PC-9 (cell line): ENCODE measurements around the gene ANXA9. TPM values are rescaled to one million over a fixed set of nuclear protein-coding genes. Genes with fewer than 3 reads are reported as not detected.

Experiments used
- BruUV-seq: library from RNA; stranded (reverse); fragments of 400-500 nt; replicated peaks from 2 replicates; lab custom pipeline; 2021; lab: Mats Ljungman, UMichigan
- CTCF ChIA-PET: fragments of 300-600 bp; sonication (Branson Sonifier 250); formaldehyde crosslinking; loops from one replicate; lab custom pipeline; 2022; ENCODE audit warnings: antibody characterized with exemption; lab: Charles Lee
- POLR2A ChIA-PET: fragments of 300-600 bp; sonication (Branson Sonifier 250); formaldehyde crosslinking; loops from one replicate; lab custom pipeline; 2022; ENCODE audit warnings: antibody characterized with exemption; ENCODE audit not compliant: unreplicated experiment; lab: Charles Lee
- DNase-seq, 2 experiments: peaks; one replicate each; pipeline versions ENCODE4 v3.0.0 to v3.0.0-alpha.2; 2015 to 2022; ENCODE audit warnings: mixed read lengths in 1 of 2
- H2AFZ ChIP-seq: fragments of 200-600 bp; sonication (generic); 2 replicates; pipeline ENCODE4 v1.8.1; 2017; ENCODE audit warnings: antibody characterized with exemption
- H3F3A ChIP-seq: fragments of 200-600 bp; sonication (generic); 2 replicates; pipeline ENCODE4 v1.8.1; 2017; ENCODE audit warnings: antibody characterized with exemption, mild to moderate bottlenecking, low read depth; ENCODE audit not compliant: insufficient read depth
- H3K27ac ChIP-seq: fragments of 200-600 bp; sonication (generic); 2 replicates; pipeline ENCODE4 v1.6.1; 2016; ENCODE audit warnings: mixed run types
- H3K27me3 ChIP-seq: fragments of 200-600 bp; sonication (generic); 2 replicates; pipeline ENCODE4 v1.6.1; 2016; ENCODE audit warnings: low read depth, mixed run types; ENCODE audit not compliant: insufficient read depth
- H3K36me3 ChIP-seq: fragments of 200-600 bp; sonication (generic); 2 replicates; pipeline ENCODE4 v1.6.1; 2016; ENCODE audit warnings: low read depth, mixed run types
- H3K4me1 ChIP-seq: fragments of 200-600 bp; sonication (generic); replicated peaks from 2 replicates; pipeline ENCODE4 v1.6.1; 2016; ENCODE audit warnings: mixed run types; ENCODE audit not compliant: insufficient read depth
- H3K4me2 ChIP-seq: fragments of 200-600 bp; sonication (generic); 2 replicates; pipeline ENCODE4 v1.6.1; 2017; ENCODE audit warnings: mixed run types
- H3K4me3 ChIP-seq: fragments of 200-600 bp; sonication (generic); 2 replicates; pipeline ENCODE4 v1.6.1; 2016; ENCODE audit warnings: mixed run types
- H3K79me2 ChIP-seq: fragments of 200-600 bp; sonication (generic); 2 replicates; pipeline ENCODE4 v1.6.1; 2017; ENCODE audit warnings: low read depth, mixed run types
- H3K9me2 ChIP-seq: fragments of 200-600 bp; sonication (generic); 2 replicates; pipeline ENCODE4 v1.8.1; 2017; ENCODE audit warnings: mild to moderate bottlenecking; ENCODE audit not compliant: insufficient read depth
- H3K9me3 ChIP-seq: fragments of 200-600 bp; sonication (generic); 2 replicates; pipeline ENCODE4 v1.8.1; 2016; ENCODE audit warnings: low read depth; ENCODE audit not compliant: insufficient read depth
- H4K20me1 ChIP-seq: fragments of 200-600 bp; sonication (generic); 2 replicates; pipeline ENCODE4 v1.8.1; 2017; ENCODE audit not compliant: insufficient read depth
- EZH2 ChIP-seq: fragments of 200-600 bp; sonication (generic); IDR thresholded peaks from 2 replicates; pipeline ENCODE4 v1.8.0; 2017; ENCODE audit warnings: antibody characterized with exemption, low read depth
- intact Hi-C: fragments of 100-400 bp; cut with micrococcal nuclease; formaldehyde crosslinking; loops from one replicate; pipeline ENCODE4 v1.10.0; 2022; ENCODE audit not compliant: unreplicated experiment
- total RNA-seq: library from RNA; stranded (reverse); gene quantifications from 2 replicates; pipeline ENCODE4 v1.2.3, GENCODE V29; 2021
- TF ChIP-seq, protein P1 (sequence below): fragments of 200-600 bp; sonication (generic); conservative IDR thresholded peaks from 2 replicates; pipeline ENCODE4 v1.6.1; 2017; ENCODE audit warnings: mixed run types, antibody characterized with exemption, mild to moderate bottlenecking, moderate library complexity

Gene ANXA9
- total RNA-seq, 1 experiment from 2014 or later = 10.6 TPM

GRCh38 chr1:151002051-151002450, 20.0 kb downstream of the ANXA9 start:
- CTCF ChIA-PET = interaction anchor here (0.6 kb wide), 1 partner anchor 28 kb away, joined by 5 read pairs; the partner anchor contains the start of gene CERS2
- POLR2A ChIA-PET = interaction anchor here (0.7 kb wide), 1 partner anchor 743 kb away, joined by 4 read pairs; no protein-coding TSS in a partner anchor
- no peaks in the 10 kb centered on the region for H3K9me2 ChIP-seq
- TF ChIP-seq, protein P1, sequence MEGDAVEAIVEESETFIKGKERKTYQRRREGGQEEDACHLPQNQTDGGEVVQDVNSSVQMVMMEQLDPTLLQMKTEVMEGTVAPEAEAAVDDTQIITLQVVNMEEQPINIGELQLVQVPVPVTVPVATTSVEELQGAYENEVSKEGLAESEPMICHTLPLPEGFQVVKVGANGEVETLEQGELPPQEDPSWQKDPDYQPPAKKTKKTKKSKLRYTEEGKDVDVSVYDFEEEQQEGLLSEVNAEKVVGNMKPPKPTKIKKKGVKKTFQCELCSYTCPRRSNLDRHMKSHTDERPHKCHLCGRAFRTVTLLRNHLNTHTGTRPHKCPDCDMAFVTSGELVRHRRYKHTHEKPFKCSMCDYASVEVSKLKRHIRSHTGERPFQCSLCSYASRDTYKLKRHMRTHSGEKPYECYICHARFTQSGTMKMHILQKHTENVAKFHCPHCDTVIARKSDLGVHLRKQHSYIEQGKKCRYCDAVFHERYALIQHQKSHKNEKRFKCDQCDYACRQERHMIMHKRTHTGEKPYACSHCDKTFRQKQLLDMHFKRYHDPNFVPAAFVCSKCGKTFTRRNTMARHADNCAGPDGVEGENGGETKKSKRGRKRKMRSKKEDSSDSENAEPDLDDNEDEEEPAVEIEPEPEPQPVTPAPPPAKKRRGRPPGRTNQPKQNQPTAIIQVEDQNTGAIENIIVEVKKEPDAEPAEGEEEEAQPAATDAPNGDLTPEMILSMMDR = no peak
- no peak for TF ChIP-seq EZH2
- H3K4me1 ChIP-seq = peaks cover 40% of the 10 kb centered on the region
- no peak overlapping the region for H3K4me2 ChIP-seq
- H4K20me1 ChIP-seq = no peaks in the 10 kb centered on the region
- no peak overlapping the region for H3K4me3 ChIP-seq
- no peaks in the 10 kb centered on the region for H3K9me3 ChIP-seq
- no peaks in the 10 kb centered on the region for H3K79me2 ChIP-seq
- no peak overlapping the region for H2AFZ ChIP-seq
- no peak overlapping the region for H3K27ac ChIP-seq
- BruUV-seq = no TSS peak
- intact Hi-C loops = no loop called here
- H3F3A ChIP-seq = peaks cover 18% of the 10 kb centered on the region
- DNase-seq = no peak
- H3K36me3 ChIP-seq = no peaks in the 10 kb centered on the region
- no peaks in the 10 kb centered on the region for H3K27me3 ChIP-seq

DNA sequence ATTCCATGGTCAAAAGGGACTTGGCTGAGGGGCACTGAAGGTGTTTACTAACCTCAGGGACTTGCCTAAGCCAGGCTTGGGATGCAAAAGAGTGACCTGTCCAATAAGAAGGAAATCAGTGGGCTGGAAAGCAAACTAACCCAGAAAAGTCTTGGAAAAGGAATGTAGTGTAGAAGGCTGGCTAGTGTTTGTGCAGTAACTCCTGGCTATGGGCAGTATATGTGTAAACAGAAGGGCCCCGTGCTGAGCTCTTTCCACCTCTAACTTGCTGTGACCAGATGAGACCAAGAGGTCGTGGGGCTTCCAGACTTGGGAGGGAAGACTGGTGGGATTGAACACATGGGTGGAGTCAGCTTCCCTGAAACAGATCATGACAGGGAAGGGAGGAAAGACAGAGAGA, 20.5 kb downstream of the ANXA9 start:
- no peaks in the 10 kb centered on the region for H3K79me2 ChIP-seq
- H3K4me3 ChIP-seq = no peak overlapping the region
- H3K36me3 ChIP-seq = no peaks in the 10 kb centered on the region
- CTCF ChIA-PET = interaction anchor here (1.2 kb wide), 1 partner anchor 21 kb away, joined by 3 read pairs; no protein-coding TSS in a partner anchor
- no peak overlapping the region for H3K27ac ChIP-seq
- DNase-seq = no peak
- peaks cover 46% of the 10 kb centered on the region for H3K4me1 ChIP-seq
- no peak overlapping the region for H3K4me2 ChIP-seq
- no peaks in the 10 kb centered on the region for H3K9me2 ChIP-seq
- no TSS peak for BruUV-seq
- intact Hi-C loops = no loop called here
- no peak overlapping the region for H2AFZ ChIP-seq
- H3K27me3 ChIP-seq = no peaks in the 10 kb centered on the region
- TF ChIP-seq EZH2 = no peak
- TF ChIP-seq, protein P1 = no peak
- H3F3A ChIP-seq = peaks cover 24% of the 10 kb centered on the region
- no peaks in the 10 kb centered on the region for H4K20me1 ChIP-seq
- H3K9me3 ChIP-seq = no peaks in the 10 kb centered on the region
- POLR2A ChIA-PET = interaction anchor here (0.9 kb wide), 1 partner anchor 740 kb away, joined by 5 read pairs; no protein-coding TSS in a partner anchor

- Histone ChIP-seq H3K4me3 (no peak overlapping the region), H3K36me3 (no peaks in the 10 kb centered on the region), H3F3A (peaks cover 28% of the 10 kb centered on the region), H4K20me1 (no peaks in the 10 kb centered on the region), H3K4me1 (peaks cover 50% of the 10 kb centered on the region), H2AFZ (no peak overlapping the region), H3K9me2 (no peaks in the 10 kb centered on the region), H3K4me2 (no peak overlapping the region), H3K27me3 (no peaks in the 10 kb centered on the region), H3K27ac (no peak overlapping the region), H3K79me2 (no peaks in the 10 kb centered on the region), H3K9me3 (no peaks in the 10 kb centered on the region)
- intact Hi-C loops = no loop called here
- no TSS peak for BruUV-seq
- POLR2A ChIA-PET = interaction anchor here (0.6 to 0.9 kb wide), 2 partner anchors 44 to 741 kb away, joined by 3 to 5 read pairs; no protein-coding TSS in a partner anchor
- no peak for TF ChIP-seq EZH2
- TF ChIP-seq, protein P1 = no peak
- DNase-seq = no peak
- CTCF ChIA-PET = interaction anchor here (1.2 kb wide), 1 partner anchor 22 kb away, joined by 3 read pairs; no protein-coding TSS in a partner anchor
Observed at GRCh38 chr1:151003180-151003579, 21.1 kb downstream of the ANXA9 start.
